Effector memory CD8-positive, alpha-beta T cell (primary cell): ENCODE data around the gene DYRK4.
A peak's percentile ranks its signal among the peaks of the same experiment; 100 is the strongest.
"Not testable (repeated sequence)": the region's sequence is repeated elsewhere in the genome, so short reads cannot be mapped to it uniquely, and the experiment has no call there.

Experiments used
- ATAC-seq: fragments of 150-1000 bp; cut with Tn5 transposase; replicated peaks from 2 replicates; pipeline ENCODE4 v1.10.0; 2021; ENCODE audit warnings: mild to moderate bottlenecking, moderate library complexity
- DNase-seq, 3 experiments: peaks; one replicate each; pipeline ENCODE4 v3.0.0; 2021
- H3K27ac Mint-ChIP-seq, 2 donors: one replicate each; pipeline ENCODE4 v1.8.0; 2022; ENCODE audit warnings: mild to moderate bottlenecking in 2 of 2, mixed read lengths in 2 of 2, moderate library complexity in 2 of 2
- H3K27me3 Mint-ChIP-seq, 2 donors: one replicate each; pipeline ENCODE4 v1.8.0; 2022; ENCODE audit warnings: mixed read lengths in 2 of 2
- H3K36me3 Mint-ChIP-seq: one replicate; pipeline ENCODE4 v1.8.0; 2022; ENCODE audit warnings: mild to moderate bottlenecking, moderate library complexity, mixed read lengths; ENCODE audit not compliant: insufficient read depth
- H3K4me1 Mint-ChIP-seq, 2 donors: one replicate each; pipeline ENCODE4 v1.8.0; 2022; ENCODE audit warnings: low read depth in 2 of 2, mixed read lengths in 2 of 2
- H3K4me3 Mint-ChIP-seq, 2 donors: one replicate each; pipeline ENCODE4 v1.8.0; 2022; ENCODE audit warnings: mild to moderate bottlenecking in 2 of 2, mixed read lengths in 2 of 2, moderate library complexity in 2 of 2
- H3K9me3 Mint-ChIP-seq, 2 donors: one replicate each; pipeline ENCODE4 v1.8.0; 2022; ENCODE audit warnings: mixed read lengths in 2 of 2
- total RNA-seq, 9 experiments: gene quantifications; one replicate each; lab custom pipeline; 2026; lab: John Stamatoyannopoulos, UW

The DYRK4 gene
- total RNA-seq, result 5.4 to 13.2 (median 8.3) reads per million in 9 experiments

GRCh38 chr12:4562034-4562657 lies at the start of gene DYRK4:
Gene DYRK4, plus strand, starts transcription at chr12:4562208. Its CDS starts 38 bp downstream, at chr12:4562246.
- Mint-ChIP-seq H3K9me3 (no peaks in the 10 kb centered on the region), H3K27ac (no peak within 1 kb of the TSS), H3K27me3 (peaks cover 0 to 27% of the 10 kb centered on the region in 2 donors), H3K4me1 (no peaks in the 10 kb centered on the region), H3K36me3 (no peaks in the 10 kb centered on the region), H3K4me3 (peak within 1 kb of the TSS in 1 of 2 donors; percentile 55)
- ATAC-seq (no peak), DNase-seq (no peak)

GRCh38 chr12:4518106-4518728 lies 43.8 kb upstream of the DYRK4 start:
- Mint-ChIP-seq H3K9me3 (no peaks in the 10 kb centered on the region), H3K36me3 (peaks cover 40% of the 10 kb centered on the region), H3K27me3 (no peaks in the 10 kb centered on the region), H3K4me1 (no peaks in the 10 kb centered on the region), H3K4me3 (no peak overlapping the region), H3K27ac (no peak overlapping the region)
- ATAC-seq, result no peak
- DNase-seq, result no peak

GRCh38 chr12:4523443-4523842 lies 38.6 kb upstream of the DYRK4 start:
- not testable (repeated sequence) for H3K4me3 Mint-ChIP-seq, H3K9me3 Mint-ChIP-seq, ATAC-seq, H3K27me3 Mint-ChIP-seq, H3K4me1 Mint-ChIP-seq, DNase-seq, H3K27ac Mint-ChIP-seq
- H3K36me3 Mint-ChIP-seq, result peaks cover 36% of the 10 kb centered on the region

GRCh38 chr12:4526923-4527546 lies 35.0 kb upstream of the DYRK4 start:
- H3K4me3 Mint-ChIP-seq, result no peak overlapping the region
- no peaks in the 10 kb centered on the region for H3K9me3 Mint-ChIP-seq
- ATAC-seq, result no peak
- H3K36me3 Mint-ChIP-seq, result peaks cover 33% of the 10 kb centered on the region
- H3K27me3 Mint-ChIP-seq, result no peaks in the 10 kb centered on the region
- H3K4me1 Mint-ChIP-seq, result peaks cover 0 to 4% of the 10 kb centered on the region in 2 donors
- no peak for DNase-seq
- no peak overlapping the region for H3K27ac Mint-ChIP-seq

- H3K9me3 Mint-ChIP-seq, result no peaks in the 10 kb centered on the region
- ATAC-seq (no peak), DNase-seq (no peak)
- H3K4me3 Mint-ChIP-seq, result no peak overlapping the region
- peaks cover 0 to 4% of the 10 kb centered on the region in 2 donors for H3K4me1 Mint-ChIP-seq
- H3K27me3 Mint-ChIP-seq, result no peaks in the 10 kb centered on the region
- peaks cover 17% of the 10 kb centered on the region for H3K36me3 Mint-ChIP-seq
- peak overlapping the region; percentile 36 to 59 for H3K27ac Mint-ChIP-seq
Measured at GRCh38 chr12:4530160-4530559, 31.8 kb upstream of the DYRK4 start.

GRCh38 chr12:4530982-4531586 lies 30.9 kb upstream of the DYRK4 start:
- ATAC-seq, result no peak
- Mint-ChIP-seq H3K27me3 (no peaks in the 10 kb centered on the region), H3K9me3 (no peaks in the 10 kb centered on the region), H3K4me3 (no peak overlapping the region), H3K27ac (no peak overlapping the region), H3K36me3 (peaks cover 16% of the 10 kb centered on the region), H3K4me1 (peaks cover 0 to 4% of the 10 kb centered on the region in 2 donors)
- no peak for DNase-seq

GRCh38 chr12:4535092-4535491 lies 26.9 kb upstream of the DYRK4 start:
- ATAC-seq (no peak), DNase-seq (no peak)
- H3K4me3 Mint-ChIP-seq, result no peak overlapping the region
- H3K36me3 Mint-ChIP-seq, result peaks cover 22% of the 10 kb centered on the region
- no peak overlapping the region for H3K27ac Mint-ChIP-seq
- H3K4me1 Mint-ChIP-seq, result peaks cover 9 to 19% of the 10 kb centered on the region in 2 donors
- no peaks in the 10 kb centered on the region for H3K27me3 Mint-ChIP-seq
- no peaks in the 10 kb centered on the region for H3K9me3 Mint-ChIP-seq

- DNase-seq (no peak), ATAC-seq (no peak)
- no peaks in the 10 kb centered on the region for H3K27me3 Mint-ChIP-seq
- no peaks in the 10 kb centered on the region for H3K9me3 Mint-ChIP-seq
- no peak overlapping the region for H3K27ac Mint-ChIP-seq
- H3K4me1 Mint-ChIP-seq, result peaks cover 9 to 17% of the 10 kb centered on the region in 2 donors
- H3K4me3 Mint-ChIP-seq, result no peak overlapping the region
- peaks cover 18% of the 10 kb centered on the region for H3K36me3 Mint-ChIP-seq
Measured at GRCh38 chr12:4535871-4536270, 26.1 kb upstream of the DYRK4 start.

- peak; percentile 99 for ATAC-seq
- Mint-ChIP-seq H3K27me3 (no peaks in the 10 kb centered on the region), H3K36me3 (peaks cover 16% of the 10 kb centered on the region)
Measured at GRCh38 chr12:4538207-4539160, 23.5 kb upstream of the DYRK4 start, which contains the start of gene RAD51AP1. Gene RAD51AP1, plus strand, starts transcription at chr12:4538890. Its CDS starts 50 bp downstream, at chr12:4538940.

GRCh38 chr12:4539167-4539870 lies 22.7 kb upstream of the DYRK4 start:
- Mint-ChIP-seq H3K27ac (peak overlapping the region; percentile 93 to 94), H3K36me3 (peaks cover 14% of the 10 kb centered on the region), H3K4me3 (peak overlapping the region; percentile 81 to 93), H3K27me3 (no peaks in the 10 kb centered on the region), H3K9me3 (no peaks in the 10 kb centered on the region), H3K4me1 (peaks cover 9 to 17% of the 10 kb centered on the region in 2 donors)
- ATAC-seq (no peak), DNase-seq (no peak)

More at GRCh38 chr12:4538207-4539160, 23.5 kb upstream of the DYRK4 start, which contains the start of gene RAD51AP1:
- peak; percentile 92 to 93 (median 93) for DNase-seq
- Mint-ChIP-seq H3K4me3 (peak within 1 kb of the TSS; percentile 81 to 93), H3K27ac (peak within 1 kb of the TSS; percentile 93 to 94), H3K9me3 (no peaks in the 10 kb centered on the region), H3K4me1 (peaks cover 9 to 17% of the 10 kb centered on the region in 2 donors)

- ATAC-seq (no peak), DNase-seq (no peak)
- peaks cover 9 to 17% of the 10 kb centered on the region in 2 donors for H3K4me1 Mint-ChIP-seq
- H3K4me3 Mint-ChIP-seq, result peak overlapping the region; percentile 6 to 93
- H3K27me3 Mint-ChIP-seq, result no peaks in the 10 kb centered on the region
- H3K27ac Mint-ChIP-seq, result no peak overlapping the region
- H3K36me3 Mint-ChIP-seq, result peaks cover 11% of the 10 kb centered on the region
- H3K9me3 Mint-ChIP-seq, result no peaks in the 10 kb centered on the region
Measured at GRCh38 chr12:4540170-4540569, 21.8 kb upstream of the DYRK4 start.

GRCh38 chr12:4540638-4541037 lies 21.4 kb upstream of the DYRK4 start:
- Mint-ChIP-seq H3K36me3 (peaks cover 11% of the 10 kb centered on the region), H3K9me3 (no peaks in the 10 kb centered on the region), H3K27ac (no peak overlapping the region), H3K4me3 (no peak overlapping the region), H3K27me3 (no peaks in the 10 kb centered on the region), H3K4me1 (peaks cover 9 to 17% of the 10 kb centered on the region in 2 donors)
- DNase-seq (no peak), ATAC-seq (no peak)
